Measurements from ENCODE around the gene BMP7. TPM values are rescaled to one million over a fixed set of nuclear protein-coding genes. Genes with fewer than 3 reads are reported as not detected.
A peak's percentile ranks its signal among the peaks of the same experiment; 100 is the strongest.

BMP7 gene
- total and polyA plus RNA-seq, 2 experiments from 2014 or later = 15.9 to 22.8 TPM

GRCh38 chr20:57262784-57263609, 3.4 kb downstream of the BMP7 start:
- Mint-ChIP-seq H3K27me3 (ENCODE audit: insufficient read depth, low read depth, poor library complexity) (peaks cover 92% of the 10 kb centered on the region), H3K9me3 (no peaks in the 10 kb centered on the region; the same call in 2 of the 3 replicates), H3K4me3 (peak overlapping the region; percentile 84), H3K27ac (no peak overlapping the region), H3K4me1 (peaks cover 71% of the 10 kb centered on the region), H3K36me3 (ENCODE audit: low read depth) (no peaks in the 10 kb centered on the region)
- DNase-seq (ENCODE audit: low spot score) (peak; percentile 28), ATAC-seq (no peak)
- TF ChIP-seq CTCF (conservative IDR thresholded peaks at IDR 0.05; ENCODE audit: low read depth in 2 of 2) = no peak
- no peak for TF ChIP-seq CREB1 (CRISPR knock-in tag; IDR thresholded peaks at IDR 0.05; ENCODE audit: low read depth)
- no peak overlapping the region for H2AFZ ChIP-seq
- peaks cover 72% of the 10 kb centered on the region for H3K4me1 ChIP-seq (ENCODE audit: insufficient read depth)
- H3K36me3 ChIP-seq (ENCODE audit: insufficient read depth) = no peaks in the 10 kb centered on the region
- H3F3A ChIP-seq (replicated peaks; ENCODE audit: low read depth) = peaks cover 8% of the 10 kb centered on the region; the same call in 1 of the 2 replicates
- peaks cover 29% of the 10 kb centered on the region for H3K79me2 ChIP-seq (replicated peaks; ENCODE audit: insufficient read depth)
- peak overlapping the region; percentile 72 for H3K27ac ChIP-seq (ENCODE audit: low read depth)
- no peaks in the 10 kb centered on the region for H3K9me2 ChIP-seq (ENCODE audit: insufficient read depth)
- peak overlapping the region; percentile 96 for H3K4me2 ChIP-seq
- H4K20me1 ChIP-seq (replicated peaks; ENCODE audit: insufficient read depth) = 0 out of 2 replicates have a peak, but pooled peaks cover 9% of the 10 kb centered on the region
- H3K4me3 ChIP-seq = peak overlapping the region; percentile 88
- H3K27me3 ChIP-seq (ENCODE audit: insufficient read depth) = peaks cover 70% of the 10 kb centered on the region

GRCh38 chr20:57262301-57262700, 4.1 kb downstream of the BMP7 start:
- ATAC-seq (no peak), DNase-seq (ENCODE audit: low spot score) (peak; percentile 58)
- Histone ChIP-seq H4K20me1 (replicated peaks; ENCODE audit: insufficient read depth) (0 out of 2 replicates have a peak, but pooled peaks cover 9% of the 10 kb centered on the region), H3F3A (replicated peaks; ENCODE audit: low read depth) (peaks cover 8% of the 10 kb centered on the region; the same call in 1 of the 2 replicates), H3K27ac (ENCODE audit: low read depth) (peak overlapping the region; percentile 72; the same call in 1 of the 2 replicates), H2AFZ (no peak overlapping the region), H3K9me2 (ENCODE audit: insufficient read depth) (no peaks in the 10 kb centered on the region), H3K27me3 (ENCODE audit: insufficient read depth) (peaks cover 63% of the 10 kb centered on the region), H3K4me2 (peak overlapping the region; percentile 96), H3K36me3 (ENCODE audit: insufficient read depth) (no peaks in the 10 kb centered on the region), H3K4me1 (ENCODE audit: insufficient read depth) (peaks cover 72% of the 10 kb centered on the region), H3K79me2 (replicated peaks; ENCODE audit: insufficient read depth) (peaks cover 33% of the 10 kb centered on the region), H3K4me3 (peak overlapping the region; percentile 88)
- Mint-ChIP-seq H3K27ac (no peak overlapping the region), H3K9me3 (no peaks in the 10 kb centered on the region; the same call in 2 of the 3 replicates), H3K27me3 (ENCODE audit: insufficient read depth, low read depth, poor library complexity) (peaks cover 85% of the 10 kb centered on the region), H3K36me3 (ENCODE audit: low read depth) (no peaks in the 10 kb centered on the region), H3K4me1 (peaks cover 74% of the 10 kb centered on the region), H3K4me3 (peak overlapping the region; percentile 84; the same call in 2 of the 3 replicates)
- TF ChIP-seq NANOG (IDR thresholded peaks at IDR 0.05; ENCODE audit: borderline replicate concordance) (no peak), ZNF462 (CRISPR knock-in tag; IDR thresholded peaks at IDR 0.05) (no peak), CTCF (conservative IDR thresholded peaks at IDR 0.05; ENCODE audit: low read depth in 2 of 2) (no peak), POLR2AphosphoS5 (IDR thresholded peaks at IDR 0.05; ENCODE audit: low read depth) (no peak), JUNB (IDR thresholded peaks at IDR 0.05; ENCODE audit: unreplicated experiment) (no peak)
- TF ChIP-seq, protein P1, sequence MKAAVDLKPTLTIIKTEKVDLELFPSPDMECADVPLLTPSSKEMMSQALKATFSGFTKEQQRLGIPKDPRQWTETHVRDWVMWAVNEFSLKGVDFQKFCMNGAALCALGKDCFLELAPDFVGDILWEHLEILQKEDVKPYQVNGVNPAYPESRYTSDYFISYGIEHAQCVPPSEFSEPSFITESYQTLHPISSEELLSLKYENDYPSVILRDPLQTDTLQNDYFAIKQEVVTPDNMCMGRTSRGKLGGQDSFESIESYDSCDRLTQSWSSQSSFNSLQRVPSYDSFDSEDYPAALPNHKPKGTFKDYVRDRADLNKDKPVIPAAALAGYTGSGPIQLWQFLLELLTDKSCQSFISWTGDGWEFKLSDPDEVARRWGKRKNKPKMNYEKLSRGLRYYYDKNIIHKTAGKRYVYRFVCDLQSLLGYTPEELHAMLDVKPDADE (IDR thresholded peaks at IDR 0.05) = no peak

All from GM23338 (cell line).